H1 (cell line): ENCODE data around the gene ATE1.

Experiments
- EP300 ChIP-seq, 2 experiments: IDR thresholded peaks; 1 replicate in 1 of 2; 2 replicates in 1 of 2; pipeline ENCODE4 v1.6.1; 2011 to 2012; ENCODE audit warnings: low read depth in 2 of 2, low read length in 2 of 2, mild to moderate bottlenecking in 2 of 2, borderline replicate concordance in 1 of 2, inconsistent platforms in 1 of 2, moderate library complexity in 1 of 2
- FOSL1 ChIP-seq: IDR thresholded peaks from 2 replicates; pipeline ENCODE4 v1.6.1; 2011; ENCODE audit warnings: mild to moderate bottlenecking, low read depth, low read length, moderate library complexity; ENCODE audit not compliant: insufficient read depth
- KDM1A ChIP-seq: fragments of 200-600, 300-600 bp; sonication (generic); IDR thresholded peaks from 2 replicates; pipeline ENCODE4 v1.7.1; 2016; ENCODE audit warnings: mild to moderate bottlenecking, low read length, borderline replicate concordance
- NANOG ChIP-seq: IDR thresholded peaks from 2 replicates; pipeline ENCODE4 v1.6.1; 2011; ENCODE audit warnings: low read length, low read depth, mild to moderate bottlenecking, inconsistent platforms; ENCODE audit not compliant: insufficient read depth, poor library complexity, severe bottlenecking
- POLR2AphosphoS5 ChIP-seq: IDR thresholded peaks from 2 replicates; pipeline ENCODE4 v1.6.1; 2011; ENCODE audit warnings: low read depth, low read length
- SIX5 ChIP-seq: IDR thresholded peaks from 2 replicates; pipeline ENCODE4 v1.6.1; 2011; ENCODE audit warnings: mild to moderate bottlenecking, low read depth, low read length
- SP1 ChIP-seq: IDR thresholded peaks from 2 replicates; pipeline ENCODE4 v1.6.1; 2011; ENCODE audit warnings: low read depth, low read length
- SRF ChIP-seq: IDR thresholded peaks from 2 replicates; pipeline ENCODE4 v1.6.1; 2011; ENCODE audit warnings: mild to moderate bottlenecking, low read depth, low read length, moderate library complexity
- TAF1 ChIP-seq: IDR thresholded peaks from 2 replicates; pipeline ENCODE4 v1.6.1; 2011; ENCODE audit warnings: mild to moderate bottlenecking, low read depth, low read length
- TF ChIP-seq, protein P1 (sequence below), 3 experiments: IDR thresholded peaks; 1 replicate in 2 of 3; 2 replicates in 1 of 3; pipeline versions ENCODE4 v1.5.1 to v1.6.1; 2011; ENCODE audit warnings: low read length in 3 of 3, mild to moderate bottlenecking in 3 of 3, inconsistent platforms in 2 of 3, low read depth in 1 of 3, moderate library complexity in 1 of 3; ENCODE audit not compliant: insufficient read depth in 1 of 3; ENCODE audit errors: control extremely low read depth in 1 of 3

DNA sequence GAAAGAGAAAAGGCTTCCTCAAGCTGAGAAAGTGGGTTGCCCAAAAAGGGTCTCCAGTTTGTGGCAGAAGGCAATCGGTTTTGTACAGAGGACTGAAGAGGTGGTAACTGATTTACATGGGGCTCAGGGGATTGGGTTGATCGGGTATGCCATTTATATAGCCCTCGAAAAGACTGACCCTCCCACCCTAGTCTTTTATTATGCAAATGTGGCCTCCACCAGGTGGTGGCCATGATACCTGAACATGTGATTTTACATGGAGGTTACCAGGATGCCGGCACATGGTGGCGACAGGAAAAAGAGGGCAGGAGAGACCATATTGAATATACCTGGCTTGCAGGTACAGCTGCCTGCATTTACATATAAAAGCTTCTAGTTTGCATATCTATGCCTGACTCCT is 36.7 kb downstream of the ATE1 start:
- TF ChIP-seq EP300 (IDR thresholded peaks at IDR 0.05; ENCODE audit: borderline replicate concordance in 1 of 2, low read depth in 2 of 2, low read length in 2 of 2) (no peak), POLR2AphosphoS5 (peak; percentile 71), FOSL1 (no peak), SP1 (peak; percentile 79), SIX5 (no peak), SRF (no peak), TAF1 (peak; percentile 37; the same call in 1 of the 2 replicates), KDM1A (no peak), NANOG (no peak)
- TF ChIP-seq, protein P1, sequence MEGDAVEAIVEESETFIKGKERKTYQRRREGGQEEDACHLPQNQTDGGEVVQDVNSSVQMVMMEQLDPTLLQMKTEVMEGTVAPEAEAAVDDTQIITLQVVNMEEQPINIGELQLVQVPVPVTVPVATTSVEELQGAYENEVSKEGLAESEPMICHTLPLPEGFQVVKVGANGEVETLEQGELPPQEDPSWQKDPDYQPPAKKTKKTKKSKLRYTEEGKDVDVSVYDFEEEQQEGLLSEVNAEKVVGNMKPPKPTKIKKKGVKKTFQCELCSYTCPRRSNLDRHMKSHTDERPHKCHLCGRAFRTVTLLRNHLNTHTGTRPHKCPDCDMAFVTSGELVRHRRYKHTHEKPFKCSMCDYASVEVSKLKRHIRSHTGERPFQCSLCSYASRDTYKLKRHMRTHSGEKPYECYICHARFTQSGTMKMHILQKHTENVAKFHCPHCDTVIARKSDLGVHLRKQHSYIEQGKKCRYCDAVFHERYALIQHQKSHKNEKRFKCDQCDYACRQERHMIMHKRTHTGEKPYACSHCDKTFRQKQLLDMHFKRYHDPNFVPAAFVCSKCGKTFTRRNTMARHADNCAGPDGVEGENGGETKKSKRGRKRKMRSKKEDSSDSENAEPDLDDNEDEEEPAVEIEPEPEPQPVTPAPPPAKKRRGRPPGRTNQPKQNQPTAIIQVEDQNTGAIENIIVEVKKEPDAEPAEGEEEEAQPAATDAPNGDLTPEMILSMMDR (IDR thresholded peaks at IDR 0.05; ENCODE audit: control extremely low read depth in 1 of 3, insufficient read depth in 1 of 3, low read depth in 1 of 3, low read length in 3 of 3) = no peak
